Stomach (tissue), 4 donors: ENCODE data around the gene SPOCK3.

Experiments
- POLR2A ChIP-seq, 4 donors: fragments of 450-650 bp; IDR thresholded peaks; one replicate each; pipeline ENCODE4 v1.6.1; 2016; ENCODE audit warnings: antibody characterized with exemption in 4 of 4, control low read depth in 2 of 4, mild to moderate bottlenecking in 1 of 4, moderate library complexity in 1 of 4
- TF ChIP-seq, protein P1 (sequence below), 7 experiments: fragments of 450-650 bp in 4 of 7; fragments of 200-600 bp in 3 of 7; sonication (generic) in 3 of 7; IDR thresholded peaks; one replicate each; pipeline ENCODE4 v1.5.1; 2016 to 2019; ENCODE audit warnings: antibody characterized with exemption in 7 of 7, control low read depth in 2 of 7, mild to moderate bottlenecking in 1 of 7

DNA sequence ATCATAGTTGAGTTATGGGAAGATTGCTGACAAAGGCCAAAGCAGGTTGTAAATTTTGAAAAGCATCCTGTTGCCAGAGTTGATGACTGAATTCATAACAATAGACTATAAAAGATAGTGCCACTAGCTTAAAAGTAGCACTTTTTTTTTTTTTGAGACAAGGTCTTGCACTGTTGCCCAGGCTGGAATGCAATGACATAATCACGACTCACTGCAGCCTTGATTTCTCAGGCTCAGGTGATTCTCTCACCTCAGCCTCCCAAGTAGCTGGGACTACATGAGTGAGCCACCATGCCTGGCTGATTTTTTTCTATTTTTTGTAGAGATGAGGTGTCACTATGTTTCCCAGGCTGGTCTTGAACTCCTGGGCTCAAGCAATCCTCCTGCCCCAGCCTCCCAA lies 122.7 kb downstream of the SPOCK3 start:
- TF ChIP-seq, protein P1, sequence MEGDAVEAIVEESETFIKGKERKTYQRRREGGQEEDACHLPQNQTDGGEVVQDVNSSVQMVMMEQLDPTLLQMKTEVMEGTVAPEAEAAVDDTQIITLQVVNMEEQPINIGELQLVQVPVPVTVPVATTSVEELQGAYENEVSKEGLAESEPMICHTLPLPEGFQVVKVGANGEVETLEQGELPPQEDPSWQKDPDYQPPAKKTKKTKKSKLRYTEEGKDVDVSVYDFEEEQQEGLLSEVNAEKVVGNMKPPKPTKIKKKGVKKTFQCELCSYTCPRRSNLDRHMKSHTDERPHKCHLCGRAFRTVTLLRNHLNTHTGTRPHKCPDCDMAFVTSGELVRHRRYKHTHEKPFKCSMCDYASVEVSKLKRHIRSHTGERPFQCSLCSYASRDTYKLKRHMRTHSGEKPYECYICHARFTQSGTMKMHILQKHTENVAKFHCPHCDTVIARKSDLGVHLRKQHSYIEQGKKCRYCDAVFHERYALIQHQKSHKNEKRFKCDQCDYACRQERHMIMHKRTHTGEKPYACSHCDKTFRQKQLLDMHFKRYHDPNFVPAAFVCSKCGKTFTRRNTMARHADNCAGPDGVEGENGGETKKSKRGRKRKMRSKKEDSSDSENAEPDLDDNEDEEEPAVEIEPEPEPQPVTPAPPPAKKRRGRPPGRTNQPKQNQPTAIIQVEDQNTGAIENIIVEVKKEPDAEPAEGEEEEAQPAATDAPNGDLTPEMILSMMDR (IDR thresholded peaks at IDR 0.05), result no peak
- no peak for TF ChIP-seq POLR2A (IDR thresholded peaks at IDR 0.05)
